ENCODE measurements around the gene LSM10. TPM values are rescaled to one million over a fixed set of nuclear protein-coding genes. Genes with fewer than 3 reads are reported as not detected.
A peak's percentile ranks its signal among the peaks of the same experiment; 100 is the strongest.

The LSM10 gene
- total RNA-seq, 1 experiment from 2014 or later, result 25.8 TPM

DNA sequence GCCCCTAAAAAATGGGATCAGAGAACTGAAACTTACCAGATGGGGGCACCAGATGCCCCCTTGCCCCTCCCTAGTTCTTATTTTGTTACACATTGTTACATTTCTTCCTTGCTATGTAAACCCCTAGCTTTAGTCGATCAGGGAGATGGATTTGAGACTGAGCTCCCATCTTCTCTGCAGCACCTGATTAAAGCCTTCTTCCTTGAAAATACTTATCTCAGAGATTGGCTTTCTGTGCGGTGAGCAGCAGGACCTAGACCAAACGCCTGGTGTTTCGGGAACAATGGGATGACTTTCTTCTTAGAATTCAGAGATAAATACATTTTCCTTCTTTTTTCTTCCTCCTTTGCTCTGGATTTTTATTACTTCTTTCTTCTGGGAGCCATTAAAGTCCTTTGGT, 16.7 kb upstream of the LSM10 start:
- in situ Hi-C loops (cut with HindIII; ENCODE audit: low pct_unique_long_range_greater_than_20kb, low sequenced_read_pairs), result no loop called here
- no peak for DNase-seq (ENCODE audit: low read depth)

DNA sequence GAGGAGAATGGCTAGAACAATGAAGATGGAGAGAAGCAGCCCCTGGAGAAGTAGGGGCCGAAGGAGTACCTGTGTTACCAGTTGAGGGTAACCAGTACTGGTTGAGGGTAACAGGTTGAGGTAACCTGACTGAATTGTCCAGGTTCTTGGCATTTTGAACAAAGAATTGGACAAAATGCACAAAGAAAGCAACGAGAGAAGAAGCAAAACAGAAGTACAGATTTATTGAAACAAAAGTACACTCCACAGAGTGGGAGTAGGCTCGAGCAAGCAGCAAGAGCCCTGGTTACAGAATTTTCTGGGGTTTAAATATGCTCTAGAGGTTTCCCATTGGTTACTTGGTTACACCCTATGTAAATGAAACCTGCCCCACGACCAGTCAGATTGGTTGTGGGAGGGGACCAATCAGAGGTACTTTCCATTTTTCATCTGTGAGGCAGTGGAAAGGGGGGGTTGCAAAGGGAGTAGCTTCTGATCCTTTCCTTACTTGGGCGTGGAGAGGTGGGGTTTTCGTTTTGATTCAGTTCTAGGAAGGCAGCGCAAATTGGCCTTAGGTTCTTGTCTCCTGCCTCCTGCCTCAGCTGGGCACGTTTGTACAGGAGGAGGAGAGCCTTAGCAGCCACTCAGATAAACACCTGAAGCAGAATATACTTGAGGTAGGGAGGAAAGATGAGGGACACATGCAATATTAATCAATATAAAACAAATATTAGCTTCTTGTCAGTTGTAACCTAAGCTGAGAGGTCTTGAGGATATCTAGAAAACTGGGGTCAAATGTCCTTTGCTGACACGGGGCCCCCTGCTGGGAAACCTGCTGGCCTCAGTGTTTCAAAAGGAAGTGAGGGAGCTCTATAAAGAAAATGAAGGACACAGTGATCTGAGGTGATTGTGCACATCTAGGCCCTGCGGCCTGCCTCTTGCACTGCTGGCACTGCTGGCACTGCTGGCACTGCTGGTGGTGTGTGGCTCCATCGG, 14.3 kb upstream of the LSM10 start:
- in situ Hi-C loops (cut with HindIII; ENCODE audit: low pct_unique_long_range_greater_than_20kb, low sequenced_read_pairs), result no loop called here
- peak; percentile 84 for DNase-seq (ENCODE audit: low read depth)

DNA sequence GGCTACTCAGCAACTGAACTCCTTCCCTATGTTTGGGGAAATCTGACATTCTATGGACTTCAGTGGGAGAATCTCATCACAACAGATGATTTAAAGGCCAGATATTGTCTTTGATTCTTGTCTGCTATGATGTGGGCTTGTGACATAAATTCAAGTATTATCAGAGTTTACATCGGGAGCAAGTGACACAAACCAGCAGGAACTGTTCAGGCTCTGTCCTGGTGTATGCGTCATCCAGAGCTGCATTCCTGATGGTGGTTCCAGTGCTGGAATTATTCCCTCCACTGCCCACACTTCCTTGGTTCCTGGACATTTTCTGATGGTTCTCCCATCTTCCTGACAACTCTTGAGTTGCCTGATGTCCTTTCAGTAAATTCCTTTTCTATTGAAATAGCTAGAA, 10.8 kb upstream of the LSM10 start:
- peak; percentile 33 for DNase-seq (ENCODE audit: low read depth)
- in situ Hi-C loops (cut with HindIII; ENCODE audit: low pct_unique_long_range_greater_than_20kb, low sequenced_read_pairs), result no loop called here

DNA sequence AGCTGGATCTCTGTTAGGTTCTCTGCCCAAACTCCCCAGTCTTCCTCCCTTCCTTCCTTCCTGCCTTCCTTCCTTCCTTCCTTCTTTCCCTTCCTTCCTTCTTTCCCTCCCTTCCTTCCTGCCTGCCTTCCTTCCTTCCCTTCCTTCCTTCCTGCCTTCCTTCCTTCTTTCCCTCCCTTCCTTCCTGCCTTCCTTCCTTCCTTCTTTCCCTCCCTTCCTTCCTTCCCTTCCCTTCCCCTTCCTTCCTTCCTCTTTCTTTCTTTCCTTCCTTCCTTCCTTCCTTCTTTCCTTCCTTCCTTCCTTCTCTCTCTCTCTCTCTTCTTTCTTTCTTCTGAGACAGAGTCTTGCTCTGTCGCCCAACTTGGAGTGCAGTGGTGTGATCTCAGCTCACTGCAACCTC, 8.7 kb upstream of the LSM10 start:
- DNase-seq (ENCODE audit: low read depth), result no peak
- in situ Hi-C loops (cut with HindIII; ENCODE audit: low pct_unique_long_range_greater_than_20kb, low sequenced_read_pairs), result no loop called here

DNA sequence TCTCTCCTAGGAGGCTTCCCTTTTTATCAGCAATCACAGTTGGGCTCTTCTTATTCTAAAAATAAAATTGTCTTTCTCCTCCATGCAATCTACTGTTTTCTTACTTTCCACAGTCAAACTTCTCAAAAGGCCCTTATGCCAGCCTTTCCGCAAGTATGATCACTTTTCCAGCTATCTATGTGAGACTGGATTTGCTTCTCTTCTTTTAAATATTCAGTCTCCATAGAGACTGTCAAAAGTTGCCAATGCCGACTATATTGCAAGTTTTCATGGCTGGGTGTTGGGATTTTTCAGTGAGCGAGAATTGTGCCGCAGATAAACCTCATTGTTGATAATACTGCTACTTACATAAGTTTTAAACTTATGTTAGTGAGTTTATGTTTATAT, 4.8 kb upstream of the LSM10 start:
- no peak for DNase-seq (ENCODE audit: low read depth)
- in situ Hi-C loops (cut with HindIII; ENCODE audit: low pct_unique_long_range_greater_than_20kb, low sequenced_read_pairs), result no loop called here

DNA sequence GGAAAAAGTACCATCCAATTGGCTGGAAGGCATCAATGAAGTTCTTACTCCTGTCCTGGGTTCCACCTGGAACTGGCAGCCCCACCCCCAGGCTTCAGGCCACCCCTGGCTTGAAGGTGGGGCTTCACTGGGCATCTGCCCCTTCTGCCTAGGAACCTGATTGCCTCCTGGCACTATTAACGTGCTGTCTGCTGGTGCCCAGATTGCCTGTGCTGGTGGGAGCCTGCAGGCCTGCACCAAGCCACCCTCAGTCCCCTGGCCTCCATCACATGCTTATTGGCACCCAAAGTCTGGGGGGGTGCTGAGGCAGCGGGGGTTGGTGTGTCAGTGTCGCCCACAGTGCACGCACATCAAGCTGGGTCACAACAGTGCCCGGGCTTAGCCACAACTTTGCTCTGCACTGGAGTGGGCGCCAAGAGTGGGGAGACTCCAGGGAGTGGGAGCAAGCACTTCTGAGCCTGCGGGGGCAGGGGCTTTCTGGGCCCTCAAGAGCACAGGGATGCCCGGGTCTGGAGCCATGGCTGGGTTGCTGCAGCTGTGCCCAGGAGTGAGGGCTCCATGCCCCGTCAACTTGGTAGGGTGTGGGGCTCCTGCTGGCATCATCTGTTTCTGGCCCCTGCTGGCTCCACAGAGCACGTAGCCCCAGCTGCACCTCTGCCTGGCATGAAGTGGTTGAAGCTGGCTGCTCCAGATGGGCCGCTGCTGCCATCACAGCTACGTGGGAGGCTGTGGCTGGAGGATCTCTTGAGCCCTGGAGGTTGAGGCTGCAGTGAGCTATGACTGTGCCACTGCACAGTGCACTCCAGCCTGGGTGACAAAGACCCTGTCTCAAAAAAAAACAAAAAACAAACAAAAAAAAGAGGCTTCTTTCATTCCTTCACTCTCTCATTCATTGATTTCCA, 4.1 kb upstream of the LSM10 start:
- in situ Hi-C loops (cut with HindIII; ENCODE audit: low pct_unique_long_range_greater_than_20kb, low sequenced_read_pairs), result no loop called here
- no peak for DNase-seq (ENCODE audit: low read depth)

DNA sequence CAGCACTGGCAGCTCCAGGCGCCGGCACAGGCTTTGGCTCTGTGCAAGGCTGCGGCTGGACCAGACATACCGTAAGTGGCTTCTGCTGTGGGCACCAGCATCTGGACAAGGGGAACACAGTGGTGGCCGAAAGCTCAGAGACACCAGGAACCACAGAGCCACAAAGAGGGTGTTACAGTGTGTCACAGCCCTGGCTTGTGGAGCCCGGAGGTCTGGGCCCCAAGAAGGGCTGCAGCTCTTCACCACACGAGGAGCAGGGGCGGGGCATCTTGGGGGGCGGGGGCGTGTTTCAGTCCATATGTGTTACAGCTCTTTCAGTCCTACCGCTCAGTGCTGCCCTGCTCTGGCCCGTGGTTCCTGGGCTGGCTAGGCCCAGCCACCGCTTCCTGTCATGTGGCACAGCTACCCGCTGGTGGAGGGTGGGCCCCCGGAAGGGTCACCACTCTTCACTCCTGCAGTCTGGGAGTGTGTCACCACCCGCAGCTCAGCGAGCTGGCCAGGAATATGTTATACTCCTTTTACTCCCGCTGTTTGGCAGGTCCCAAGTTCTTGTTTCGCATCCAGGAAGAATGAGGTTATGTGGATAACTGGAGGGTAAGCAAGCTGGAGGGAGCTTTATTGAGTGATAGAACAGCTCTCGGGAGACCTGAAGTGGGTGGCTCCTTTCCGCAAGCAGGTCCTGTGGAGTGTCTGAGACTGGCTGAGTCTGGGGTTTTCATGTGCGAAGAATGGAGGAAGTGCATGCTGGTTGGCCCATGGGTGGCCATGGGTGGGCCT, 3.3 kb upstream of the LSM10 start:
- in situ Hi-C loops (cut with HindIII; ENCODE audit: low pct_unique_long_range_greater_than_20kb, low sequenced_read_pairs), result no loop called here
- no peak for DNase-seq (ENCODE audit: low read depth)

DNA sequence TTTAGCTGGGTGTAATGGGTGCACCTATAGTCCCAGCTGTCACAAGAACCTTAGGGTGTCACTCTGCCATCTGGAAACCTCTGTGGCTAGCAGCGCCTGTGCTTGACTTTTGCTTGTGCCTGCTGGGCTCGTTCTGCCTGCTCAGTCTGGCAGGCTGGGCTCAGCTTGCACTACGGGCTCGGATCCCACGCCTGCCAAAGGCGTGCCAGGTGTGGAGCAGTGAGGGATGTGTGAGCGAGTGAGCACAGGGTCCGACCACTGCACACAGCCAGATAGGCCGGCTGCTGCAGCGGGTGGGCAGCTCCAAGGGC, 2.8 kb upstream of the LSM10 start:
- in situ Hi-C loops (cut with HindIII; ENCODE audit: low pct_unique_long_range_greater_than_20kb, low sequenced_read_pairs), result no loop called here
- no peak for DNase-seq (ENCODE audit: low read depth)

DNA sequence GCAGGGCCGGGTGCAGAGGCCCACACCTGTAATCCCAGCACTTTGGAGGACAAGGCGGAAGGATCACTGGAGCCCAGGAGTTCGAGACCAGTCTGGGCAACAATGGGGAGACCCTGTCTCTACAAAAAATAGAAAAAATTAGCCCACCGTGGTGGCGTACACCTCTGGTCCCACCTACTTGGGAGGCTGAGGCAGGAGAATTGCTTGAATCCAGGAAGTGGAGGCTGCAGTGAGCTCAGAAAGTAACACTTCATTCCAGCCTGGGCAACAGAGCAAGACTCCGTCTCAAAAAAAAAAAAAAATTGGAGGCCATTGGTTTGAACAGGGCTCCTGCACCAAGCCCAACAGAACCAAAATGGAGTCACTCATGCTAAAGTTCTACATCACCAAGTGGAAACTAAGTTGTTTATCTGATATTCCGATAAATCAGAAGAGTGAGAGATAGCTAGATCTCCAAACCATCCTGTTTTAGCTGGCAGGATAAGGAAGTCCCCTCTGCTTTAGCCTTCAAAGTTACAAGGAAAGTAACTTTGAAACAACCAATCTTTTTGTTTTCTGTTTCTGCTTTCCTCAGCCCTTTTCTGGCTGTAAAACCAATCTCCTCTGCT, 766 bp upstream of the LSM10 start:
- in situ Hi-C loops (cut with HindIII; ENCODE audit: low pct_unique_long_range_greater_than_20kb, low sequenced_read_pairs), result no loop called here
- no peak for DNase-seq (ENCODE audit: low read depth)

DNA sequence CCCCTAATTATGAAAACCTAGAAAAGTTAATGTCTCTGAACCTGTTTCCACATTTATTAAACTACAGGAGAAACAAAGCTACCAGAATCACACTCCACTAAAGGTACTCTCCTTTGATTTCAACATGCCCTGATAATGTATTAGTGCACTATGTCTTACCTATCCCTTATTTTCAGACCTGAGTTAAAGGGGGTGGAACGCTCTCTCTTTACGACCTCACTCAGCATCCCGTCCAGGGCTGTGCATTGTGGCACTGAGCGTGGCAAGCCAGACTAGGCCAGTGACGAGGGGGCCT, 678 bp downstream of the LSM10 start:
- no peak for DNase-seq (ENCODE audit: low read depth)
- in situ Hi-C loops (cut with HindIII; ENCODE audit: low pct_unique_long_range_greater_than_20kb, low sequenced_read_pairs), result no loop called here

DNA sequence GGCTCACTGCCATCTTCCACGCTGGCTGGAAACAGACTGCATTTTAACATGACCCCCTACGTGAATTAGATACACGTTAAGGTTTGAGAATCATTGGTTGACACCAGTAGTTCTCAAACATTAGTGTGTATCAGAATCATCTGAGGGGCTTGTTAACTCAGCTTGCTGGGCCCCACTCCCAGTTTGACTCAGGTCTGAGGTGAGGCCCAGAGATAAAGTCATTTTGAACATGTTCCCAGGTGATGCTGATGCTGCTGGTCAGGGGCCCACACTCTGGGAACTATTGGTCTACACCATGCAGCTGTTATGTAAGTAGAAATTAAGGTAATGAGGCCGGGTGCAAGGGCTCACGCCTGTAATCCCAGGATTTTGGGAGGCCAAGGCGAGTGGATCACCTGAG, 1.3 kb downstream of the LSM10 start:
- DNase-seq (ENCODE audit: low read depth), result no peak
- in situ Hi-C loops (cut with HindIII; ENCODE audit: low pct_unique_long_range_greater_than_20kb, low sequenced_read_pairs), result no loop called here

DNA sequence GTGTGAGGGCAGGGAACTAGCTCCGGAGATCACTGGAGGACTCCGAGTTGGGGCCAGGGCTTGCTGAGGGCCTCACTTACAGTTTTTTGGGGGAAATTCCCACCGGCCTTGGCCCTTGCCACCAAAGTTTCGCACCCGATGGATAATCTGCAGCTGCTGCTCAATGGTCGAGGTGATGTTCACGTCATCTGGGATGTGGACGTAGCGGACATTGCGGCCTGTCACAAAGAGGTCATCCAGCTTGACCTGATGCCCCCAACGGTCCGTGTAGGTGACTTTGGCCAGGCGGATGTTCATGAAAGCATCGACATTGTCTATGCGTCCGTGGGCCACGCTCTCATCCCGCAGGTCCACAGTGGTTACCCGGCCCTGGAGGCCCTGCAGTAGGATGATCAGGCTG, 4.0 kb downstream of the LSM10 start:
- in situ Hi-C loops (cut with HindIII; ENCODE audit: low pct_unique_long_range_greater_than_20kb, low sequenced_read_pairs), result no loop called here
- no peak for DNase-seq (ENCODE audit: low read depth)

DNA sequence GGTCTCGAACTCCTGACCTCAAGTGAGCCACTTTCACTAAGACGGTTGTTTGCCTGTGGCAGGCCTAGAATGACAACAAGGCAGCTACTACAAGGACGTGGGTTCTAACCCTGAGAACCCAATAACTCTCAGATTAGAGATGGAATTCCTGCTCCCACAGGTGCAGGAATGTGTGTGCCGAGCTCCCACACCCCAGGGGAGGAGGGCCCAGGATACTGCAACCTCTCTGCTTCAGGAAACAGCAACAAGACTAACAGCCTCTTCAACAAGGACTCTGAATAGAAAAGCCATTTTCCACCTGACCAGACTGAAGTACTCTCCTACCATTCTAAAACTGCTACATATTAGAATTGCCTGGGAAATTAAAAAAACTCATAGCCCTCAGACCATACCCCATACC, 4.9 kb downstream of the LSM10 start:
- no peak for DNase-seq (ENCODE audit: low read depth)
- in situ Hi-C loops (cut with HindIII; ENCODE audit: low pct_unique_long_range_greater_than_20kb, low sequenced_read_pairs), result no loop called here

DNA sequence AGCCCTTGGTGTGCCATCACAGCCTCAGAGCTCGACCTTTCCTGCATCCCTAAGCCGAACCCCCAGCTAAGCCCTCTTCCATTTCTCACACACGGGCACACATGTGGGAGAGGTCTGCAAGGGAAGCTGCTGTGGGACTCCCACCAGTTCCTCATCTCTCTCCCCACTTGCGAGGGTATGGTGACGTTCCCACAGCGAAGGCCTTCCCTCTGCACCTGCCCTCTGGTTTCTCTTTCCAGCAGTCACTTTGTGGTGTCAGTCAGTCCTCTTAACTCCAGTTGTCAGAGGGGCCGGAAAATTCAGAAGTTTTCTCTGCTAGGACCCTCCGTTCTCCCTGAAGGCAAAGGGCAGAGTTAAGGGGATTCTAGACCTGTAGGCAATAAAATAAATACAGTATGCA, 6.4 kb downstream of the LSM10 start:
- DNase-seq (ENCODE audit: low read depth), result no peak
- in situ Hi-C loops (cut with HindIII; ENCODE audit: low pct_unique_long_range_greater_than_20kb, low sequenced_read_pairs), result no loop called here

DNA sequence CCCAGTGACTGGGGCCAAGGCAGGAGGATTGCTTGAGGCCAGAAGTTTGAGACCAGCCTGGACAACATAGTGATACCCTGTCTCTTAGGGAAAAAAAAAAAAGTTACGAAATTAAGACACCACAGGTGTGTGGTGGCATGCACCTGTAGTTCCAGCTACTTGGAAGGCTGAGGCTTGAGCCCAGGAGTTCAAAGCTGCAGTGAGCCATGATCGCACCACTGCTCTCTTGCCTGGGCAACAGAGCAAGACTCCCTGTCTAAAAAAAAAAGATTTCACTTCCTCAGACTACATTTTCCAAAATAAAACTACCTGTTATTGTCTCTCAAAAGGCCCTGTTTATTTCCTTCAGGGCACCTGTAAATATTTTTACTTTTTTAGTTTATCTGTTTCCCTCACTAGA, 7.3 kb downstream of the LSM10 start:
- DNase-seq (ENCODE audit: low read depth), result no peak
- in situ Hi-C loops (cut with HindIII; ENCODE audit: low pct_unique_long_range_greater_than_20kb, low sequenced_read_pairs), result no loop called here

DNA sequence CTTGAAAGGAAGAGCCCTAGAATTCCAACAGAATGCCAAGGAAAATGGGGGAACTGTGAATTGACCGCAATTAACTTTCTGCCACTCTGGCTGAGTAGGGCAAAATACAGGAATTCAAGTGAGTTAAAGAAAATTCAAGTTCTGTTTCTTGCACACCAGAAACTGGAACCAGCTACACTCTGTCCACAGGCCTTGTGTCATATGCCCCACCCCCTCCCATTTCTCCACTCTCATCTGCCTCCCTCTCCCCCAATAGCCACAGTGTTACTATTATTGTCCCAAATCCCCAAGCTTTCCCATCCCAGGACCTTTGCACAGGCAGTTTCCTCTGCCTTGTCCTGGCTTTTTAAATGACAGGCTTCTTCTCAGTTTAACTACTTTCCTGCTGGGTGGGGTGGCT, 7.7 kb downstream of the LSM10 start:
- DNase-seq (ENCODE audit: low read depth), result no peak
- in situ Hi-C loops (cut with HindIII; ENCODE audit: low pct_unique_long_range_greater_than_20kb, low sequenced_read_pairs), result no loop called here

DNA sequence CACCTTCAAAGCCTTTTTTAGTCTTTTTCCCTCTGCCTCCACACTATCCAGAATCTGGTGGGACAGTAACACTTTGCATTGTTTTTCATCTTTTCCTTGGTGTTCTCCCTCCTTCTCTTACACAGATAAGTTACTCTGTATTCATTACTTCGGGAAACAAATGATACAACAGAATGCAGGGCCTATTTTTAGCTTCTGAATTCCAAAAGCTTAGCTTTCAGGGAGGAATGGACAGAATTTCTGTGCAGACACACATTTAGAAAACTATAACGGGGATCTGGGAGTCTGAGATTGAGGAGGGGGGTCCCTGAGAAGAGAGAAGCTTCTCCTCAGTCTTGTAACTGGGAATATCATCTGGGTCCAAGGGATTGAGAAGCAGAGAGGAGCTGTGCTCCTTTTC, 8.4 kb downstream of the LSM10 start:
- in situ Hi-C loops (cut with HindIII; ENCODE audit: low pct_unique_long_range_greater_than_20kb, low sequenced_read_pairs), result no loop called here

DNA sequence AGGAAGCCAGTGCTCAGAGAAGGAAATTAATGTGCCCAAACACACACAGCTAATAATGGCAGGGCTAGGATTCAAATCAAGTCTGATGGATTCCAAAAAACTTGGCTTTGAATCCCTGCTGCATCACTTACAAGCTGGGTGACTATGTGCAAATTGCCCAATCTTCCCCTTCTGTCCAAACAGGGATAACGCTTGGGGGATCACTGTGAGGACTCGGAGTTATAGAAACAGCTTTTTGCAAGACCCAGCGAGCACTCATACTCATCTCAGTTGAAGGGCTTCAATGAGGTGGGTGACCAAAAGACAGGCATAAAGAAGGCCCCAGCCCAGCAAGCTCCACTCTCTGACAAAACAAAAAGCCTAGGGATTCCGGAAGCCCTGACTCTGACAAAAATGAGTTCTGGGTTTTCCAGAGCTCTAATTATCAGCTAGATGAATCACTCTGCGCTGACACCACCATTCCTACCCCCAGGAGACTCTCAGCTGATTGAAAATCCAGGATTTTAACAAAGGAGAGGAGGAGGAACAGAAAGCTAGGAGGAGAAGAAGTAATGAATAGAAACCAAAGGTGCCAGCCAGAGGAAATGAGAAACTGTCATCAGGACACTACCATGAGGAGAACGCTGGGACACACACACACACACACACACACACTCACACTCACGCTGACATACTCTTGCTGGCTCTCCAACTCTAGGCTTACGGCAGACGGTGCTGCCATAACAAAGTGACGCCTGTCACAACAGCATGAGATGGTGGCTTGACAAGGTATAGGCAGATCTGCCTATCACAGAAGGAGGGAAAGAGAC, 10.4 kb downstream of the LSM10 start:
- in situ Hi-C loops (cut with HindIII; ENCODE audit: low pct_unique_long_range_greater_than_20kb, low sequenced_read_pairs), result no loop called here
- no peak for DNase-seq (ENCODE audit: low read depth)

More for the DNA sequence above, 8.4 kb downstream of the LSM10 start:
- DNase-seq (ENCODE audit: low read depth), result no peak

Data from Caki2 (cell line).